Measurements from ENCODE around the gene PAQR7.

Gene PAQR7, protein sequence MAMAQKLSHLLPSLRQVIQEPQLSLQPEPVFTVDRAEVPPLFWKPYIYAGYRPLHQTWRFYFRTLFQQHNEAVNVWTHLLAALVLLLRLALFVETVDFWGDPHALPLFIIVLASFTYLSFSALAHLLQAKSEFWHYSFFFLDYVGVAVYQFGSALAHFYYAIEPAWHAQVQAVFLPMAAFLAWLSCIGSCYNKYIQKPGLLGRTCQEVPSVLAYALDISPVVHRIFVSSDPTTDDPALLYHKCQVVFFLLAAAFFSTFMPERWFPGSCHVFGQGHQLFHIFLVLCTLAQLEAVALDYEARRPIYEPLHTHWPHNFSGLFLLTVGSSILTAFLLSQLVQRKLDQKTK

DNA sequence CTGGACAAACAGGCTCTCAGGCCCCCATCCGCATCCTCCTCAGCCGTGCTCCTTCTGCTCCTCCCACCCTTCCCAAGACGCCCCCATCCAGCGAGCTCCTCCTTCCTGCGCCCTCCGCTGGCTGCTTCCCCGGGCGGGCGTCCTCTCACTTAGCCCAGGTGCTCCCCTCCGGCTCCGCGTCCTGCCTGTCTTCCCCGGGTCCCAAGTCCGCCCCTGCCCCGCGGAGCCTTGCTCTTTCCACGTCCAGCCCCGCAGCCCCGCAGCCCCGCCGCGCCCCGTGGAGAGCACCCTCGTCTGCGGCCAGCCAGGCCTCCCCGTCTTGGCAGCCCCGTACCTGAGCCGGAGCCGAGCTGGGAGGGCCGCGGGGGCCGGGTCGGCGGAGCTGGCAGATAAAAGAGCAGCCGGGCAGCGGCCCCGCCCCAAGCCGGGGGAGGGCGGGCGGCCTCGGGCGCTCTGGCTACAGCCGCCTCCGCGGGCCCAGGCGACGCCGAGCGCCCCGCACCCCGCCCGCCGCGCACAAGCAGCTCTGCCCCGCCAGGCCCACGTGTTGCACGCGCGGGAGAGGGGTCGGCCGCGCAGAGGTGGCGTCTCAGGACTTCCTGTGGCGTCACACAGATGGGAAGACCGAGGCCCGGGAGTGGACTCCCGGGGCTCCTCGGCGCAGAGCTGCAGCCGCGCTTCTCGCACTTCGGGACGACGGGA lies at the start of gene PAQR7:
Gene PAQR7 (minus strand): TSS at position 555 of the 702 bp plus-strand sequence. CDS start 11,869 bp downstream, outside the sequence.
- DNase-seq, result peak; percentile 84

GRCh38 chr1:25924454-25924853 lies 48.9 kb upstream of the PAQR7 start:
- DNase-seq, result no peak

DNA sequence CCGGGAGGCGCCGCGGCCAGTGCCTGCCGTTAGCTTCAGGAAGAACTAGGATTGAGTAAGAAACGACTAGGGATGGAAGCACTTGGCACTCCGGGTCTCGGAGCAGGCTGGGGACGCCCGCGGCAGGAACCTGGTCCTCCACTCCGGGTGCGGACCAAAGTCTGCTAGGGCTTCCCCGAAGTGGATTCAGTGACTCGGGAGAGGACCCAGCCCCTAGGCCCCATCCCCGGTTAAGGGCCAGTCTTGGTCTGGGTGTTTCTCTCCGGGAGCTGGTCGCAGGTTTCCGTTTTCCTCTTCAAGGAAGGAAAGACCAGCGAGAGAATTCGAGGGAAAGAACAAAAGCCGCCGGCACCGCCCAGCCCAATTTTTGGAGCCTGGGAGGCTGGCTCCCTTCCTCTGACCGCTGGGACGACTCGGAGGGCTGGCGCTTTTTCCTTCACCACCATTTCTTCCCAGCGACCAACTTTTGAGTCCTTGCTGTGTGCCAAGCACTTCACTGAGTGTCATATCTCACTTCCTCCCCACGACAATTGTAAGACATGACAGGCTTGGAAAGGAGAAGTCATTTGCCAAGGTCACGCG lies 47.6 kb upstream of the PAQR7 start:
- DNase-seq, result peak; percentile 78

DNA sequence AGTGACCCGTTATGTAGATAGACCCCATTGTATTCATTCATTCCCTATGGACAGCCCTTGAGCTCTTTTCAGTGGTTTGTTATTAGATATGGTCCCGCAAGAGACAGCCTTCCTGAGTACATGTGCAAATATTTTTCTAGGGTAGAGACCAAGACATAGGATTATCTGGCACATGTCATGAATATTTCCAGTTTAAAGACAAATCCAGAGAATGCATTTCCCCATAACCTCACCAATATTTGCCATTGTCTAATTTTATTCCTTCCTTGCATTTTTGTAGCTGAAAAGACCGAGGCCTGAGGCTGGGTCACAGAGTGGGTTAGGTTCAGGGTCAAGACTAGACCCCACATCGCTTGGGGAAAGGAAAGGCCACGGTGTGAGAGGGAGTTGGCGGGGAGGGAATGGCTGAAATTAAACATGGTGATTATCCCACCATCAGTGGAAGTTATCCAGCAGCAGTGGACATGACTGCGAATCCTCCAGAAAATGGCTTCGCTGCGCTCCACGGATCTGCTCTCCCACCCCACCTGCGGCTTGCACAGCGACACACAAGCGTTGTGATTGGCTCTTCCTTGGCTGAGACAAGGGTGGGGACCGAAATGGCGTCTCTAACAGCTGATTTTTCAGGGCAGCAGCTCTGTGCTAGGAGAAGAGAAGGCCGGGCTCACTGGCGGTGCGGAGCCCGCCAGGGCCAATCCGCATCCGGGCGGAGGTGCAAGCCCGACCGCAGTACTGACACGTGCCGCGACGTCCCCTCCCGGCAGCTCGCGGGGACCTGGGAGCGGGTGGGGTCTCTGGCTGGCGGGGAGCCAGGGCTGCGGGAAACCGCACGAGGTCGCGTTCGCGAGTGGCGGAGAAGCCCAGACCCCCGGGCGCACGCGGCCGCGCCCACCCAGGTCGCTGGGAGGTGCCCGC lies 46.8 kb upstream of the PAQR7 start:
- DNase-seq, result no peak

- no peak for DNase-seq
Observed at GRCh38 chr1:25918615-25919014, 43.1 kb upstream of the PAQR7 start.

DNA sequence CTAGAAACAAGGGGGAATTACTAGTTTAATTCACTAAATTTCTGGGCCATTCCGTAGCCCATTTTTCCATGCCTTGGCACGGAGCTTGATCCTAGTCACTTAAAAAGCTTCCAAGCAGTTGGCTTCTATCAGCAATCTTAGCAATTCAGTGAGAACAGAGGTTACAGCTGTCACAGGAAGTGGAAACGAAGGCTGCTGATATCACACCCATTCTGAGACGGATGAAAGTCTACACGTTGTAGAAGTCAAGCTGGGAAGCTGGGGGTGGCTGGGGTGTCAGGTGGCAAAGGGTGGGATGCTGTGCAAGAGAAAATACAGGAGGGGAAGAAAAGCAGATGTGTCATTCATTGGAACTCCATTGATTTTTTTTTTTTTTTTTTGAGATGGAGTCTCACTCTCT lies 42.5 kb upstream of the PAQR7 start:
- no peak for DNase-seq

GRCh38 chr1:25916460-25916859 lies 41.0 kb upstream of the PAQR7 start:
- no peak for DNase-seq

GRCh38 chr1:25914074-25914995 lies 38.8 kb upstream of the PAQR7 start:
- DNase-seq, result peak; percentile 27

DNA sequence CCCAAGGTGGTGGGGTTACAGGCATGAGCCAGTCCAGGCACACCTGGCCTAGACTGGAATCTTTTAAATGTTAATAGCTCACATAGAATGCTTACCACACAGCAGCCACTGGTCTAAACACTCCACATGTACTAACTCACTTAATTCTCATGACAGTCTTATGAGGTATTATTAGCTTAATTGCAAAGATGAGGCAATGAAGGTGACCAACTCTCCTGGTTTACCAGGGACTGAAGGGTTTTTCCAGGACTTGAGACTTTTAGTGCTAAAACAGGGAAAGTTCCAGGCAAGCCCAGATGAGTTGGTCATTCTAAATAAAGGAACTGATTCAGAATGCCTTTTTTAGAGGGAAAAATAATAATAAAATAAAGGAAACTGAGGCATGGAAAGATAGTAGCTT lies 37.7 kb upstream of the PAQR7 start:
- no peak for DNase-seq

DNA sequence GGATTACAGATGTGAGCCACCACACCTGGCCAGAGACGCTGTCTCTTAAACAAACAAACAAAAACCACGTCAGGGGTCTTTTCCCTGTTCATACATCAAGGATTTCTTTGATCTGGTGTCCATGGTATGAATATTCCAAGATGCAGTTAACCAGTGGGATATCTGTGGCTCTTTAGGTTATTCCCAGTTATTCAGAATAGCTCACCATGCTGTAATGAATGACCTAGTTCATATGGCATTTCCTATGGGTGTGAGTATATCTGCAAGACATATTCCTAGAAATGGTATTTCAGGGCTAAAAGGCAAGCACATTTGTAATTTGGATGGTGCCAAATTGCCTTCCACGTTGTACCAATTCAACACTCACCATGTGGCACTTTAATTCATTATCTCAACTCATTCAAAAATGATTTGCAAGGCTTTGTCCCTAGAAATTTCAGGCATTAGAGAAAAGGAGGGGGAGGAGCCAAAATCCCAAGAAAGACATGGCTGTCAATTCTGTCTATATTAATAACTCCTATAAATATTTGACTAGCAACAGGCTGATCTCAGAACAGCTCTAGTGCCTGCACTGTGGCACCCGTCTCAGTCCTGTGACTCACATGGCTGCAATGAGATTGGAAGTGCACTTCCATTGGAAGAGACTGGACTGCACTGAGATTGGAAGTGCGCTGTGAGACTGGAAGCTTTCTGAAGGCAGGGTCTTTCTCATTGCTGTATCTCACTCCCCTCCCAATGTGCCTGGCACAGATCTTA lies 36.7 kb upstream of the PAQR7 start:
- peak; percentile 2 for DNase-seq

DNA sequence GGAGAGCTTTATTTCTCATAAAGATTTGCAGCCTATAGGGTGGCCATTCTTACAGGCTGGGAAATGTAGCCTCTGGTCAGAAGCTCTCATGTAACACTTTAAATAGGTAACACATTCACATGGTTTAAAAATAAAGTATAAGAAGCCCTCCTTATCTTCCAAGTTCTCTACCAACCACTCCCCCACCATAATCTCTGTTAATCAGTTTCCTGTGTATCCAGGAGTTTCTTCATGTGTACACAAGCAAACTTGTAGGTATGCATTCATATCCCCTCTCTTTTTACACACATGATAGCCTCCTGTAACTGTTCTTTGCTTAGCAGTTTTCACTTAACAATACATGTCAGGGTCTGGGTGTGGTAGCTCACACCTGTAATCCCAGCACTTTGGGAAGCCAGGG lies 35.7 kb upstream of the PAQR7 start:
- no peak for DNase-seq

DNA sequence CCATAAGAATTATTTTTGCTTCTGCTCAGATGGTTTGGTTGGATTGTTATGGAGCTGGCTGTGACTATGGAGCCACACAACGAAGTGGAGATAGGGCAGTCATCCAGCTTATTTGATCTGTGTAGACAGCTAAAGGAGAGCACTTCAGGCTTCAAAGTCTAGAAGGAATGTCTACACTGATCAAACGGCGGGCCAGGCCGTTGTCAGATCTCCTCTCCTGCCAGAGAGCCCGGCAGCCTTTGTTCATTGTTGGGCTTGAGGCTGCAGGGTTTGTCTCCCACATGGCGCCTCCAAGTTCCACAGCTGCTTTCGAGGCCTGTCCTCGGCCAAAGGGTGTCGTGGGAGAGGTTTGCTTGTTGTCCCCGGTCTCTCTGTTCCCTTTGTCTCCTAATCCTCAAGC lies 33.5 kb upstream of the PAQR7 start:
- DNase-seq, result peak; percentile 33

GRCh38 chr1:25908161-25908560 lies 32.7 kb upstream of the PAQR7 start:
- no peak for DNase-seq

DNA sequence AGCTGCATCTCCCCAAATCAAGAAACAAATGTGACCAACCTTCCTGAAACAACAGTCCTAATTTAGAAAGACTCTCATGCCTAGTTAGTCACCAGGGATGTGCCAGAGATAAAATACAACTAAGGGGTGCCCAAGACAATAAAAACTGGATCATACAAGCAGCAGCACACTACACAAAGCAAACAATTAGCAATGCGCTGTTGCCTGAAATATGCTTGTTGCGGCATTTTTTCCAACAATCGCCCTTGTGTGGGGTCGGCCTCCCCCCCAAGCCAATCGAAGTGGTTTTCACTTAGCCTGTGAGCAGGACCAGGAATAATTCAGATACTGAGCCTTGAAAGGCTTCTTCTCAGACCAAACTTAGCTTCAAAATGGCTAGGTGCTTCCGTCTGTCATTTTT lies 32.1 kb upstream of the PAQR7 start:
- DNase-seq, result peak; percentile 11

GRCh38 chr1:25906644-25907300 lies 31.3 kb upstream of the PAQR7 start:
- DNase-seq, result no peak

DNA sequence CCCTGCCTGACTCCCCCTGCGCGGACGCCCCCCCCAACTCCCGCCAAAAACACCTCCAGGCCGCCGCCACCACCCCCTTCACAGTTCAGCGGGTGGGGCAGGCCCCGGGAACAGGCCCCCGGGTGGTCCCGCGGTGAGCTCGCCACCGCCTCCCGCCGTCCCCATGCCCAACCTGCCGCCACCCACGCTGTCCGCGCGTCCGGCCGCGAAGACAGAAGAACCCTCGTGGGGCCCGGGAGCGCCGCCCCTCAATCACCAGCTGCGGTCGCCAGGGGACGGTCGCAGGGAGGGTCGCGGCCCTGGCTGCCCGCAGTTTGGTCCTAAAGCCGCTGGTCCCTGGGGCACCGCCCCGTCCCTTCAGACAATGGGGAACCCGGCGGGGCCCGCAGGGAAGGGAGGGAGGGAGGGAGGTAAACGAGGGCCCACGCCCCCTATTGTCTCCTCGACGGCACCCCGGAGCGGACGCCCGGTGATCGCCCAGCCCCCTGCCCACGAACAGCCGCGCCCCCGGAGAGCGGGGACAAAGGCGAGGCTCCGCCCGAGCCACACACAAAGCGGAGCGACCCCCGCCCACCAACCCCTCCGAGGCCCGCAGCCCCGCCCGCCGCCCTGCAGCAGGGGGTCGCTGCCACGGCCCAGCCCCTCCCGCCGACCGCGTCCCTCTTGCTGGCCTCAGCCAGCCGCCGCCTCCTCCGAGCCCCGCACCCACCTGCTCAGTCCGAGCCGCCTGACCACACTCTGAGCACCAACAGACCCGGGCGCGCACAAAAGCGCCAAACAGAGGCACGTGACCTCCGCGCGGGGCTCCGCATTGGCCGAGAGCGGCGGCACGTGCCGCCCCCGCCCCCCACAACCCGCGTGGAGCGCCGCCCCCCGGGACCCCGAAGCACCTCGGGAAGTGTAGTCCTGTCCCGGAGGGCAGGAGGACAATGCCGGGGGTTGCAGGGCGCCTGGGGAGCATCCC lies 30.5 kb upstream of the PAQR7 start, which contains the start of gene STMN1:
Gene STMN1 (minus strand): TSS at position 740 of the 964 bp plus-strand sequence. CDS start 1,743 bp downstream, outside the sequence.
- peak; percentile 96 for DNase-seq

- DNase-seq, result peak; percentile 98
Observed at GRCh38 chr1:25904943-25905679, 29.6 kb upstream of the PAQR7 start.

DNA sequence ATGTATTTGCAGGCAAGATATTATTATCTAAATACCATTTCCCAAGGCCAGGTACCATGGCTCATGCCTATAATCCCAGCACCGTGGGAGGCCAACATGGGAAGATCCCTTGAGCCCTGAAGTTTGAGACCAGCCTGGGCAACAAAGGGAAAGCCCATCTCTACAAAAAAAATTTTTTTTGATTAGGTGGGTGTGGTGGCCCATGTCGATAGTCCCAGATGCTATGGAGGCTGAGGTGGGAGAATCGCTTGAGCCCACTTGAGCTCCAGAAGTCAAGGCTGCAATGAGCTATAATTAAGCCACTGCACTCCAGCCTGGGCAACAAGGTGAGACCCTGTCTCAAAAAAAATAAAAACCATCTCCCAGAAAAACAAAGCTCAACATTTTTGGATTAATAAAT lies 28.5 kb upstream of the PAQR7 start:
- DNase-seq, result no peak
